HG03060 (cell line): ENCODE measurements around the gene C2orf42.
"Not testable (repeated sequence)": the region's sequence is repeated elsewhere in the genome, so short reads cannot be mapped to it uniquely, and the experiment has no call there.

Experiments used
- ATAC-seq: cut with Tn5 transposase; IDR thresholded peaks from one replicate; pipeline ENCODE4 v1.9.1; 2021; ENCODE audit warnings: low read depth, moderate number of reproducible peaks; ENCODE audit not compliant: unreplicated experiment

C2orf42 gene

GRCh38 chr2:70181363-70181956, 9.4 kb downstream of the C2orf42 start:
- ATAC-seq: peak; percentile 63

- ATAC-seq: no peak
Measured at GRCh38 chr2:70173520-70173919, 17.3 kb downstream of the C2orf42 start.

DNA sequence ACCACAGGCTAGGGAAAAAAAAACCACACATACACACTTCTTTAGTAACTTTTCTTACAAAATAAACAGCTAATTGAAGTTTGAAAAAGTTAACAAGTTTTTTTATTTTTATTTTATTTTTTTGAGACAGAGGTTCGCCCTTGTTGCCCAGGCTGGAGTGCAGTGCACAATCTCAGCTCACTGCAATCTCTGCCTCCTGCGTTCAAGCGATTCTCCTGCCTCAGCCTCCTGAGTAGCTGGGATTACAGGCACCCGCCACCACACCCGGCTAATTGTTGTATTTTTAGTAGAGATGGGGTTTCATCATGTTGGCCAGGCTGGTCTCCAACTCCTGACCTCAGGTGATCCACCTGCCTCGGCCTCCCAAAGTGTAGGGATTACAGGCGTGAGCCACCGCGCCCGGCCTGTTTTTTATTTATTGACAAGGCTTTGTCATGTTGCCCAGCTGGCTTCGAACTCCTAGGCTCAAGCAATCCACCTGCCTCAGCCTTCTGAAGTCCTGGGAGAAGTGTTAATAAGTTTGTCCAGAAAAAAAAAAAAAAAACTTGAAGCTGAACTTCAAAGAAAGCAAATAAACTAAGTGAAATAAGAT, 21.1 kb downstream of the C2orf42 start:
- not testable (repeated sequence) for ATAC-seq

DNA sequence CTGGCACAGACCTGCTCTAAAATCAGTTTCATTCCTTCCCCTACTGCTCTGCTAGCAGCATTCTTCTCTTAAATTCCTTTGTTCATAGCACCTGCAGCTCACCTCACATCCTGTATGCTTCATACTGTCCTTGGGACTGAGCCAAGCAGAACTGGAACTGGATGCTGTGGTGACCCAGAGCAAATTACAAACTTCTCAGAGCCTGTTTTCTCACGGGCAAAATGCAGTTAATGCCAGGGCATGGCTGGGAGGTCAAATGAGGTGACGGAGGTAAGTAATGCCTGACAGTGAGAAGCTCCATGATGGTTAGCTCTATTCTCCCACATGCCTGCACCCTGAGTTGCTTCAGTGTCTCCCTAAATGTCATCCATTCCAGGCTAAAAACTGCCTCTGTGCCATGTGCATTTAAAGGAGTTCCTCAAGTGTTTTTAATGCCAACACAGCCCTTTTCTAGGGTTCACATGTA, 29.7 kb downstream of the C2orf42 start:
- ATAC-seq: peak; percentile 95

- ATAC-seq: no peak
Measured at GRCh38 chr2:70160545-70160944, 30.3 kb downstream of the C2orf42 start.

DNA sequence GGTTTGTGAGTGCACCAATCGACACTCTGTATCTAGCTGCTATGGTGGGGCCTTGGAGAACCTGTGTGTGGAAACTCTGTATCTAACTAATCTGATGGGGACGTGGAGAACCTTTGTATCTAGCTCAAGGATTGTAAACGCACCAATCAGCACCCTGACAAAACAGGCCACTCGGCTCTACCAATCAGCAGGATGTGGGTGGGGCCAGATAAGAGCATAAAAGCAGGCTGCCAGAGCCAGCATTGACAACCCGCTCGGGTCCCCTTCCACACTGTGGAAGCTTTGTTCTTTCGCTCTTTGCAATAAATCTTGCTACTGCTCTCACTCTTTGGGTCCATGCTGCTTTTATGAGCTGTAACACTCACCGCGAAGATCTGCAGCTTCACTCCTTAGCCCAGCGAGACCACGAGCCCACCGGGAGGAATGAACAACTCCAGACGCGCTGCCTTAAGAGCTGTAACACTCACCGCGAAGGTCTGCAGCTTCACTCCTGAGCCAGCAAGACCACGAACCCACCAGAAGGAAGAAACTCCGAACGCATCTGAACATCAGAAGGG, 41.6 kb downstream of the C2orf42 start:
- ATAC-seq: not testable (repeated sequence)

- not testable (repeated sequence) for ATAC-seq
Measured at GRCh38 chr2:70148211-70148760, 42.5 kb downstream of the C2orf42 start.

GRCh38 chr2:70145851-70146739, 44.7 kb downstream of the C2orf42 start:
- ATAC-seq: no peak

GRCh38 chr2:70145144-70145490, 45.7 kb downstream of the C2orf42 start:
- ATAC-seq: no peak

DNA sequence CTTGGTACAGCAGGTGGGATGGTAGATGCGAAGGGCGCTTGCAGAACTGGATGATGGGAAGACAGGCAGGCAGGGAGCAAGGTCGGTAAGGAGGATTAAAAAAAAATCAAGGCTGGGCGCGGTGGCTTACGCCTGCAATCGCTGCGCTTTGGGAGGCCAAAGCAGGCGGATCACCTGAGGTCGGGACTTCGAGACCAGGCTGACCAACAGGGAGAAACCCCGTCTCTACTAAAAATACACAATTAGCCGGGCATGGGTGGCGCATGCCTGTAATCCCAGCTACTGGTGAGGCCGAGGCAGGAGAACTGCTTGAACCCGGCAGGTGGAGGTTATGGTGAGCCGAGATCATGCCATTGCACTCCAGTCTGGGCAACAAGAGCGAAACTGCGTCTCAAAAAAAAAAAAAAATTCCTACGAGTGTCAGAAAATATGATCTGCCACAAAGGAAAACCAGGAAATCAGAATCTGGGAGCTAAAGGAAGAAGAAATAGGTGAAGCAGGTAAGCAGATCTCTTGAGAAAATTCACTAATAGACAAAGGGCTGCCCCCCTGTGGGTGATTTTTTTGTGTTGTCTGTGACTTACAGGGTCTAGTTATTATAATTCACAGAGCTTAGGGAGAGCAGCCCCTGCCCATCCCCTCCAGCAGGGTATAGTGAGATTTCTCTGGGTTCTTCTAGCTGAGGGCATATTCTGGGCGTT, 46.2 kb downstream of the C2orf42 start:
- no peak for ATAC-seq

GRCh38 chr2:70143314-70144150, 47.3 kb downstream of the C2orf42 start:
- no peak for ATAC-seq

- ATAC-seq: peak; percentile 47
Measured at GRCh38 chr2:70142590-70143313, 48.1 kb downstream of the C2orf42 start.

DNA sequence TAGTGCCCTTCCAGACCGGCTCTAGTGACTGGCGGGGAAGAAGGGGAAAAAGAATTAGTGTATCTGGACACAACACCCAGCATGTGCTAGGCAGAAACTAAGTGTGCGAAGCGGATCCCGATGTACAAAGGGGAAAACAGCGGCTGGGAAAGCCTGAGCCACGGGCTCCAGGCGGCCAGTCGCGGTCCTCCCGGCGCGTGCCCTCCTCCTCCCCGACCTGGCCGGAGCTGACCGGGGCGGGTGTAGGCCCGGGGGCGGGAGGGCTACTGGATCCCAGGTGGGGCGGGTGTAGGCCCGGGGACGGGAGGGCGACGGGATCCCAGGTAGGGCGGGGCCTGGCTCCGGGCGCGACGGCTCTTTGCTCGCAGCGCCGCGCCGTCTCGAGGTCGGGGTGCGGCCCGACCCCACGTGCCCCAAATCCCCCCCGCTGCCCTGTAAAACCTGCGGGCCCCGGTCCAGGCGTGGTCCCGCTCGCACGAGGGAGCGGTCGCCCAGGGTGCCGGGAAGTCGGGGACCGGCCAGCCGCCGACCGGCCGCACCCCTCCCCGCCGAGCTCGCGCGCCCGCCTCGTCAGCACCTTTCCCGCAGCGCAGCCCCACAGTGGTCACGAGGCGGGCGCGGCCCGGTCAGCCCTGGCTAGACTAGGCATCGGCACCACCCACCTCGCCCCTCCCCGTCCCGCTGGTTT, 48.8 kb downstream of the C2orf42 start:
- no peak for ATAC-seq

- ATAC-seq: peak; percentile 31
Measured at GRCh38 chr2:70141212-70141901, 49.5 kb downstream of the C2orf42 start.

GRCh38 chr2:70140791-70141211, 50.0 kb downstream of the C2orf42 start:
- ATAC-seq: no peak

- ATAC-seq: not testable (repeated sequence)
Measured at GRCh38 chr2:70134323-70134983, 56.4 kb downstream of the C2orf42 start.
